HAP-1 (cell line): ENCODE results near the gene ADAMTSL3.

ENCODE experiments used
- DNase-seq, 2 experiments: peaks; one replicate each; pipeline ENCODE4 v3.0.0-alpha.2; 2016 to 2020; ENCODE audit warnings: low spot score in 2 of 2
- H3K27me3 ChIP-seq: fragments of 250-450 bp; sonication (Bioruptor Pico); 2 replicates; pipeline ENCODE4 v1.5.1; 2020; ENCODE audit warnings: low read depth, mild to moderate bottlenecking, moderate library complexity
- H3K36me3 ChIP-seq: fragments of 250-450 bp; sonication (Bioruptor Pico); replicated peaks from 2 replicates; pipeline ENCODE4 v1.5.1; 2020; ENCODE audit warnings: mild to moderate bottlenecking
- H3K4me1 ChIP-seq: fragments of 250-450 bp; sonication (Bioruptor Pico); 2 replicates; pipeline ENCODE4 v1.5.1; 2020; ENCODE audit warnings: mild to moderate bottlenecking
- H3K4me3 ChIP-seq: fragments of 250-450 bp; sonication (Bioruptor Pico); 2 replicates; pipeline ENCODE4 v1.5.1; 2020; ENCODE audit warnings: mild to moderate bottlenecking, moderate library complexity
- H3K9me3 ChIP-seq: fragments of 250-450 bp; sonication (Bioruptor Pico); 2 replicates; pipeline ENCODE4 v1.5.1; 2020; ENCODE audit warnings: mild to moderate bottlenecking, moderate library complexity
- in situ Hi-C: fragments of 300-500 bp; cut with MboI; formaldehyde crosslinking; loops from 3 replicates; pipeline ENCODE4 v1.14.3; 2020; ENCODE audit warnings: low sequenced_read_pairs, inconsistent platforms, mixed read lengths

ADAMTSL3 gene

GRCh38 chr15:83911345-83911744 is 257.4 kb downstream of the ADAMTSL3 start:
- Histone ChIP-seq H3K36me3 (no peaks in the 10 kb centered on the region), H3K4me1 (no peaks in the 10 kb centered on the region), H3K4me3 (no peak overlapping the region), H3K27me3 (no peaks in the 10 kb centered on the region), H3K9me3 (no peaks in the 10 kb centered on the region)
- in situ Hi-C loops = no loop called here
- DNase-seq = no peak

- Histone ChIP-seq H3K9me3 (no peaks in the 10 kb centered on the region), H3K36me3 (no peaks in the 10 kb centered on the region), H3K27me3 (no peaks in the 10 kb centered on the region), H3K4me1 (no peaks in the 10 kb centered on the region), H3K4me3 (no peak overlapping the region)
- no peak for DNase-seq
- in situ Hi-C loops = no loop called here
Measured at GRCh38 chr15:83912343-83912742, 258.4 kb downstream of the ADAMTSL3 start.

- no peak overlapping the region for H3K4me3 ChIP-seq
- in situ Hi-C loops = no loop called here
- no peaks in the 10 kb centered on the region for H3K27me3 ChIP-seq
- H3K4me1 ChIP-seq = no peaks in the 10 kb centered on the region
- no peak for DNase-seq
- no peaks in the 10 kb centered on the region for H3K9me3 ChIP-seq
- H3K36me3 ChIP-seq = no peaks in the 10 kb centered on the region
Measured at GRCh38 chr15:83913034-83913632, 259.2 kb downstream of the ADAMTSL3 start.

GRCh38 chr15:83914906-83915305 is 261.0 kb downstream of the ADAMTSL3 start:
- Histone ChIP-seq H3K36me3 (no peaks in the 10 kb centered on the region), H3K4me1 (no peaks in the 10 kb centered on the region), H3K9me3 (no peaks in the 10 kb centered on the region), H3K4me3 (no peak overlapping the region), H3K27me3 (no peaks in the 10 kb centered on the region; the same call in 1 of the 2 replicates)
- no peak for DNase-seq
- in situ Hi-C loops = no loop called here

- Histone ChIP-seq H3K36me3 (no peaks in the 10 kb centered on the region), H3K4me3 (no peak overlapping the region), H3K9me3 (no peaks in the 10 kb centered on the region), H3K27me3 (no peaks in the 10 kb centered on the region; the same call in 1 of the 2 replicates), H3K4me1 (no peaks in the 10 kb centered on the region)
- no peak for DNase-seq
- in situ Hi-C loops = no loop called here
Measured at GRCh38 chr15:83917432-83917831, 263.5 kb downstream of the ADAMTSL3 start.

- no peak for DNase-seq
- in situ Hi-C loops = no loop called here
- Histone ChIP-seq H3K4me3 (no peak overlapping the region), H3K4me1 (no peaks in the 10 kb centered on the region; the same call in 1 of the 2 replicates), H3K36me3 (no peaks in the 10 kb centered on the region), H3K9me3 (no peaks in the 10 kb centered on the region), H3K27me3 (no peaks in the 10 kb centered on the region; the same call in 1 of the 2 replicates)
Measured at GRCh38 chr15:83918011-83918410, 264.1 kb downstream of the ADAMTSL3 start.

GRCh38 chr15:83919319-83919830 is 265.5 kb downstream of the ADAMTSL3 start:
- in situ Hi-C loops = no loop called here

GRCh38 chr15:83919978-83920510 is 266.1 kb downstream of the ADAMTSL3 start:
- Histone ChIP-seq H3K4me1 (no peaks in the 10 kb centered on the region; the same call in 1 of the 2 replicates), H3K9me3 (no peaks in the 10 kb centered on the region), H3K27me3 (no peaks in the 10 kb centered on the region; the same call in 1 of the 2 replicates), H3K36me3 (no peaks in the 10 kb centered on the region), H3K4me3 (no peak overlapping the region)
- in situ Hi-C loops = no loop called here
- no peak for DNase-seq

More at GRCh38 chr15:83919319-83919830, 265.5 kb downstream of the ADAMTSL3 start:
- Histone ChIP-seq H3K4me1 (no peaks in the 10 kb centered on the region; the same call in 1 of the 2 replicates), H3K9me3 (no peaks in the 10 kb centered on the region), H3K27me3 (no peaks in the 10 kb centered on the region; the same call in 1 of the 2 replicates), H3K36me3 (no peaks in the 10 kb centered on the region), H3K4me3 (no peak overlapping the region)
- no peak for DNase-seq

GRCh38 chr15:83922649-83923294 is 268.8 kb downstream of the ADAMTSL3 start:
- in situ Hi-C loops = no loop called here
- H3K4me1 ChIP-seq = no peaks in the 10 kb centered on the region; the same call in 1 of the 2 replicates
- no peaks in the 10 kb centered on the region for H3K9me3 ChIP-seq
- H3K4me3 ChIP-seq = no peak overlapping the region
- H3K27me3 ChIP-seq = no peaks in the 10 kb centered on the region; the same call in 1 of the 2 replicates
- no peaks in the 10 kb centered on the region for H3K36me3 ChIP-seq
- no peak for DNase-seq

GRCh38 chr15:83926116-83926515 is 272.2 kb downstream of the ADAMTSL3 start:
- H3K4me1 ChIP-seq = no peaks in the 10 kb centered on the region; the same call in 1 of the 2 replicates
- H3K9me3 ChIP-seq = no peaks in the 10 kb centered on the region
- no peak overlapping the region for H3K4me3 ChIP-seq
- DNase-seq = no peak
- no peaks in the 10 kb centered on the region for H3K36me3 ChIP-seq
- no peaks in the 10 kb centered on the region for H3K27me3 ChIP-seq
- in situ Hi-C loops = no loop called here

- in situ Hi-C loops = no loop called here
- H3K4me3 ChIP-seq = no peak overlapping the region
- DNase-seq = no peak
- H3K36me3 ChIP-seq = no peaks in the 10 kb centered on the region
- H3K27me3 ChIP-seq = no peaks in the 10 kb centered on the region
- H3K4me1 ChIP-seq = no peaks in the 10 kb centered on the region
- no peaks in the 10 kb centered on the region for H3K9me3 ChIP-seq
Measured at GRCh38 chr15:83927704-83928391, 273.9 kb downstream of the ADAMTSL3 start.

- Histone ChIP-seq H3K9me3 (no peaks in the 10 kb centered on the region), H3K36me3 (no peaks in the 10 kb centered on the region), H3K4me3 (no peak overlapping the region), H3K27me3 (no peaks in the 10 kb centered on the region), H3K4me1 (no peaks in the 10 kb centered on the region)
- in situ Hi-C loops = no loop called here
- DNase-seq = no peak
Measured at GRCh38 chr15:83928392-83928734, 274.4 kb downstream of the ADAMTSL3 start.

- no peaks in the 10 kb centered on the region for H3K9me3 ChIP-seq
- H3K36me3 ChIP-seq = no peaks in the 10 kb centered on the region
- no peak for DNase-seq
- H3K4me3 ChIP-seq = no peak overlapping the region
- in situ Hi-C loops = no loop called here
- no peaks in the 10 kb centered on the region for H3K4me1 ChIP-seq
- H3K27me3 ChIP-seq = no peaks in the 10 kb centered on the region
Measured at GRCh38 chr15:83928878-83929418, 275.0 kb downstream of the ADAMTSL3 start.
